Measurements from ENCODE around the gene ABCD2. TPM values are rescaled to one million over a fixed set of nuclear protein-coding genes. Genes with fewer than 3 reads are reported as not detected.

ABCD2 gene
- total and polyA plus RNA-seq, 4 donors, result under 0.01 to 0.25 (median 0.05) TPM; not detected in 1

GRCh38 chr12:39572551-39572950 lies 47.1 kb downstream of the ABCD2 start:
- Histone ChIP-seq H3K9ac (ENCODE audit: low read depth in 1 of 2, low read length in 2 of 2) (no peak overlapping the region), H3K36me3 (ENCODE audit: control insufficient read depth in 4 of 4, insufficient read depth in 3 of 4, low read depth in 1 of 4, low read length in 3 of 4) (no peaks in the 10 kb centered on the region), H3K27ac (ENCODE audit: low read depth in 1 of 2, low read length in 2 of 2) (no peak overlapping the region), H3K9me3 (ENCODE audit: control insufficient read depth in 4 of 4, low read length in 3 of 4) (no peaks in the 10 kb centered on the region), H3K4me3 (ENCODE audit: low read depth in 1 of 3, low read length in 3 of 3) (no peak overlapping the region), H3K4me1 (ENCODE audit: control insufficient read depth in 4 of 4, insufficient read depth in 4 of 4, low read length in 3 of 4) (no peaks in the 10 kb centered on the region), H3K27me3 (ENCODE audit: control insufficient read depth in 4 of 4, insufficient read depth in 4 of 4, low read length in 3 of 4) (no peaks in the 10 kb centered on the region)
- TF ChIP-seq RAD21 (IDR thresholded peaks at IDR 0.05) (no peak), JUND (IDR thresholded peaks at IDR 0.05) (no peak), SP1 (IDR thresholded peaks at IDR 0.05) (no peak)
- TF ChIP-seq, protein P1, sequence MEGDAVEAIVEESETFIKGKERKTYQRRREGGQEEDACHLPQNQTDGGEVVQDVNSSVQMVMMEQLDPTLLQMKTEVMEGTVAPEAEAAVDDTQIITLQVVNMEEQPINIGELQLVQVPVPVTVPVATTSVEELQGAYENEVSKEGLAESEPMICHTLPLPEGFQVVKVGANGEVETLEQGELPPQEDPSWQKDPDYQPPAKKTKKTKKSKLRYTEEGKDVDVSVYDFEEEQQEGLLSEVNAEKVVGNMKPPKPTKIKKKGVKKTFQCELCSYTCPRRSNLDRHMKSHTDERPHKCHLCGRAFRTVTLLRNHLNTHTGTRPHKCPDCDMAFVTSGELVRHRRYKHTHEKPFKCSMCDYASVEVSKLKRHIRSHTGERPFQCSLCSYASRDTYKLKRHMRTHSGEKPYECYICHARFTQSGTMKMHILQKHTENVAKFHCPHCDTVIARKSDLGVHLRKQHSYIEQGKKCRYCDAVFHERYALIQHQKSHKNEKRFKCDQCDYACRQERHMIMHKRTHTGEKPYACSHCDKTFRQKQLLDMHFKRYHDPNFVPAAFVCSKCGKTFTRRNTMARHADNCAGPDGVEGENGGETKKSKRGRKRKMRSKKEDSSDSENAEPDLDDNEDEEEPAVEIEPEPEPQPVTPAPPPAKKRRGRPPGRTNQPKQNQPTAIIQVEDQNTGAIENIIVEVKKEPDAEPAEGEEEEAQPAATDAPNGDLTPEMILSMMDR (IDR thresholded peaks at IDR 0.05; ENCODE audit: low read depth, low read length, missing input control), result no peak
- DNase-seq (ENCODE audit: low spot score), result no peak

- no peaks in the 10 kb centered on the region for H3K9me3 ChIP-seq (ENCODE audit: control insufficient read depth in 4 of 4, low read length in 3 of 4)
- no peaks in the 10 kb centered on the region for H3K4me1 ChIP-seq (ENCODE audit: control insufficient read depth in 4 of 4, insufficient read depth in 4 of 4, low read length in 3 of 4)
- no peak for TF ChIP-seq HNF4G (IDR thresholded peaks at IDR 0.05)
- TF ChIP-seq RXRA (IDR thresholded peaks at IDR 0.05), result no peak
- TF ChIP-seq, protein P2, sequence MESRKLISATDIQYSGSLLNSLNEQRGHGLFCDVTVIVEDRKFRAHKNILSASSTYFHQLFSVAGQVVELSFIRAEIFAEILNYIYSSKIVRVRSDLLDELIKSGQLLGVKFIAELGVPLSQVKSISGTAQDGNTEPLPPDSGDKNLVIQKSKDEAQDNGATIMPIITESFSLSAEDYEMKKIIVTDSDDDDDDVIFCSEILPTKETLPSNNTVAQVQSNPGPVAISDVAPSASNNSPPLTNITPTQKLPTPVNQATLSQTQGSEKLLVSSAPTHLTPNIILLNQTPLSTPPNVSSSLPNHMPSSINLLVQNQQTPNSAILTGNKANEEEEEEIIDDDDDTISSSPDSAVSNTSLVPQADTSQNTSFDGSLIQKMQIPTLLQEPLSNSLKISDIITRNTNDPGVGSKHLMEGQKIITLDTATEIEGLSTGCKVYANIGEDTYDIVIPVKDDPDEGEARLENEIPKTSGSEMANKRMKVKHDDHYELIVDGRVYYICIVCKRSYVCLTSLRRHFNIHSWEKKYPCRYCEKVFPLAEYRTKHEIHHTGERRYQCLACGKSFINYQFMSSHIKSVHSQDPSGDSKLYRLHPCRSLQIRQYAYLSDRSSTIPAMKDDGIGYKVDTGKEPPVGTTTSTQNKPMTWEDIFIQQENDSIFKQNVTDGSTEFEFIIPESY (IDR thresholded peaks at IDR 0.05), result no peak
- TF ChIP-seq GABPA (IDR thresholded peaks at IDR 0.05 in 1 of 2, conservative IDR thresholded peaks at IDR 0.05 in 1 of 2), result no peak
- no peak for TF ChIP-seq ATF3 (IDR thresholded peaks at IDR 0.05)
- TF ChIP-seq EGR1 (IDR thresholded peaks at IDR 0.05; ENCODE audit: low read depth in 2 of 2), result no peak
- TF ChIP-seq HNF4A (conservative IDR thresholded peaks at IDR 0.05), result no peak
- TF ChIP-seq FOXA1 (IDR thresholded peaks at IDR 0.05), result no peak
- TF ChIP-seq, protein P1 (IDR thresholded peaks at IDR 0.05; ENCODE audit: low read depth, low read length, missing input control), result no peak
- TF ChIP-seq FOXA2 (IDR thresholded peaks at IDR 0.05), result no peak
- no peak for TF ChIP-seq YY1 (IDR thresholded peaks at IDR 0.05)
- no peak for TF ChIP-seq JUND (IDR thresholded peaks at IDR 0.05)
- H3K9ac ChIP-seq (ENCODE audit: low read depth in 1 of 2, low read length in 2 of 2), result no peak overlapping the region
- no peaks in the 10 kb centered on the region for H3K36me3 ChIP-seq (ENCODE audit: control insufficient read depth in 4 of 4, insufficient read depth in 3 of 4, low read depth in 1 of 4, low read length in 3 of 4)
- no peak for DNase-seq (ENCODE audit: low spot score)
- WGBS, result 63% methylated on average over 4 of the region's 4 CpGs
- H3K4me3 ChIP-seq (ENCODE audit: low read depth in 1 of 3, low read length in 3 of 3), result no peak overlapping the region
- no peaks in the 10 kb centered on the region for H3K27me3 ChIP-seq (ENCODE audit: control insufficient read depth in 4 of 4, insufficient read depth in 4 of 4, low read length in 3 of 4)
- H3K27ac ChIP-seq (ENCODE audit: low read depth in 1 of 2, low read length in 2 of 2), result no peak overlapping the region
These were observed 48.3 kb downstream of the ABCD2 start for GRCh38 chr12:39571351-39571750.

All from liver (tissue), 9 donors.